Fibroblast of villous mesenchyme (primary cell): Measurements from ENCODE around the gene ANKH. TPM values are rescaled to one million over a fixed set of nuclear protein-coding genes. Genes with fewer than 3 reads are reported as not detected.

Experiments
- DNase-seq: peaks from one replicate; pipeline ENCODE4 v3.0.0-alpha.2; 2010; ENCODE audit warnings: low read depth
- H3K4me3 ChIP-seq: 2 replicates; pipeline ENCODE4 v1.5.1; 2011; ENCODE audit warnings: low read depth, mild to moderate bottlenecking, low read length
- CTCF ChIP-seq: IDR thresholded peaks from 2 replicates; pipeline ENCODE4 v1.5.1; 2012; ENCODE audit warnings: low read depth, mild to moderate bottlenecking, low read length; ENCODE audit not compliant: insufficient read depth
- total RNA-seq: library from RNA; depleted of rRNA; stranded (reverse); fragments of >200 nt; gene quantifications from 2 replicates; pipeline ENCODE4 v1.2.3, GENCODE V29; 2012

ANKH gene
- total RNA-seq, 1 donor = 8.2 TPM

GRCh38 chr5:14776602-14777001 lies 95.0 kb downstream of the ANKH start:
- TF ChIP-seq CTCF = no peak
- H3K4me3 ChIP-seq = no peak overlapping the region
- DNase-seq = peak; percentile 14

GRCh38 chr5:14775857-14776256 lies 95.7 kb downstream of the ANKH start:
- no peak overlapping the region for H3K4me3 ChIP-seq
- no peak for DNase-seq
- no peak for TF ChIP-seq CTCF

GRCh38 chr5:14773588-14773987 lies 98.0 kb downstream of the ANKH start:
- DNase-seq = no peak
- no peak for TF ChIP-seq CTCF
- H3K4me3 ChIP-seq = no peak overlapping the region

GRCh38 chr5:14771972-14772371 lies 99.6 kb downstream of the ANKH start:
- no peak for DNase-seq
- no peak for TF ChIP-seq CTCF
- H3K4me3 ChIP-seq = no peak overlapping the region

GRCh38 chr5:14771189-14771588 lies 100.4 kb downstream of the ANKH start:
- no peak overlapping the region for H3K4me3 ChIP-seq
- TF ChIP-seq CTCF = no peak
- no peak for DNase-seq

GRCh38 chr5:14768508-14769365 lies 102.8 kb downstream of the ANKH start:
- DNase-seq = no peak
- H3K4me3 ChIP-seq = no peak overlapping the region
- TF ChIP-seq CTCF = no peak
